GM19043 (cell line): ENCODE measurements around the gene GJB3.
"Not testable (repeated sequence)": the region's sequence is repeated elsewhere in the genome, so short reads cannot be mapped to it uniquely, and the experiment has no call there.

Source experiments
- ATAC-seq: cut with Tn5 transposase; IDR thresholded peaks from one replicate; pipeline ENCODE4 v1.9.1; 2021; ENCODE audit warnings: low read depth; ENCODE audit not compliant: unreplicated experiment

Gene GJB3

DNA sequence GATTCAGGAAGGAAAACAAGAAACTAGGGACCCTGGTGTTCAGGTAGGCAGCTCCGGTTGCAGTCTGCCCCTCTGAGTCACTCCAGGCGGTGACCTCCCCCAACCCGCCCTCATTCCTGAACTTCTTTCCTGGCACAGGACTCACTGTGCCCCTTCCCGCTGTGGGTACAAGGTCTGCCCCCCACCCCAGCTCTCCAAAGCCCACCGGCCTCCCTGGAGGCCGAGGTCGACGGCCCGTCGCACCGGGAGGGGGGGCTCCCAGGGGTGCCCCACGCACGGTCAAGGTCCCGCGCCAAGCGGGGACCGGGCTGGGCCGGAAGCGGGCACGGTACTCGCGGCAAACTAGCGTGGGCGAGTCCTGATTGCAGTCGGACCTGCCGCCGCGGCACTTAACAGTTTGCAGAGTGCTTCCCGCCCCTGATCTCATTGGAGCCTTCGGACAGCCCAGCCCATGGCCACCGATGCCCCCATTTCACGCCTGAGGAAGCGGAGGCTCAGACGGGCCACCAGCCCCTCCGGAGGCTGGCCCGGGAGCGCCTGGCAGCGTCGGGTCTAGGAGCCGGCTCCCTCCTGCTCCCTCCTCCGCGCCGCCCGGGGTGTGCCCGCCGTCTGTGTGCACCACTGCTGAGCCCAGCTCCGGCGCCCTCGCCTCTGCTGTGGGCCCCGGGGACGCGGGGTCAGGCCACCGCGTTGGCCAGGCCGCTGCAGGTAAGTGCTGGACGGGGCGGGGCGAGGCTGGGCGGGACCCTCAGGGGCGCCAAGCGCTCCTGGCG lies at the start of gene GJB3:
GJB3 (plus strand) TSS at position 144 of the 773 bp plus-strand sequence. CDS start 3,549 bp downstream, outside the sequence.
- ATAC-seq = no peak

- not testable (repeated sequence) for ATAC-seq
Measured at GRCh38 chr1:34732831-34733230, 48.2 kb upstream of the GJB3 start.

GRCh38 chr1:34736692-34737091 lies 44.3 kb upstream of the GJB3 start:
- no peak for ATAC-seq

DNA sequence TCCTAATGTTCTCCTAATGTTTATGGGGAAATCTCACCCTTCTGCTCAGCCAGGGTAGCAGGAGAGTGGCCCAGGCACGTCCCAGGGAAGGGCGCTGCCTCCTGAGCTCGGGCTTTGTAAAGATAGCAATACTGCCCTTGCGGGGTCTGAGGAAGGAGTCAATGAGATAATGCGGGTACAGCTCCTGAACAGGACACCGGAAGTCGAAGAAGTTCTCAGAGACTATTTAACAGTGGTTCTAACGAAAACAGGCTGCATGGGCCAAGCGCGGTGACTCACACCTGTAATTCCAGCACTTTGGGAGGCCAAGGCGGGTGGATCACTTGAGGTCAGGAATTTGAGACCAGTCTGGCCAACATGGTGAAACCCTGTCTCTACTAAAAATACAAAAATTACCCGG lies 43.8 kb upstream of the GJB3 start:
- not testable (repeated sequence) for ATAC-seq

GRCh38 chr1:34739613-34740012 lies 41.4 kb upstream of the GJB3 start:
- ATAC-seq = no peak

DNA sequence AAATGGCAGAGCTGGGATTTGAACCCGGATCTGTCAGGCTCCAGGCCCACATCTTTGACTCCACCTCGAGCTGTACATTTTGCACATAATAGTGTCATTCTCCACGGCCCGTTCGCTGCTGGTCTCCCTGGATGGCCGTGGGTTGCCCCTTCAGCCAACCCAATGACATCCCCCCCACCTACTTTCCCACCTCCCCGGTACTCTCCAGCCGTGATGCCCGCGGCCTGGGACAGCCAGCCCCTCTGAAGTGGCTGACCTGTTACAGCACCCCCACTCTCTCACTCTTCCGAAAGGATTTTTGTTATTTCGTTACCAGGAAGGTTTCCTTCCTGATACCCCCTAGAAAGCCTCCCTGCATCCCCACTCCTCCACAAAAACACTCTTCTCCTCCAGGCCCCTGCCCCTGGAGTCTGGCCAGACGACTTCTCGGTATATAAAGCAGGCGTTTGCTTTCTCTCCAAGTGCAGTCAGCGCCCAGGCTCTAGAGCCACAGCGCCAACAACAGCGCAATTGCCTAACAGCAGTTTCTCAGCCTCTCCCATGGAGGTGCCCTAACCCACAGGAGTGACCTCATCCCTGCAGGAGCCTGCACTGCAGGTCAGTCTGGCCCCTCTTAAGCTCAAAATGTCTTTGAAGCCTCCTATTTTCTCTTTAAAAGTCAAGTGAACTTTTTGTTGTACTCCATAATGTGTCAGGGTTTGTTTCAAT lies 40.7 kb upstream of the GJB3 start:
- no peak for ATAC-seq

GRCh38 chr1:34742667-34743270 lies 38.2 kb upstream of the GJB3 start:
- no peak for ATAC-seq

GRCh38 chr1:34743775-34744174 lies 37.2 kb upstream of the GJB3 start:
- ATAC-seq = no peak

- no peak for ATAC-seq
Measured at GRCh38 chr1:34744851-34745250, 36.2 kb upstream of the GJB3 start.

DNA sequence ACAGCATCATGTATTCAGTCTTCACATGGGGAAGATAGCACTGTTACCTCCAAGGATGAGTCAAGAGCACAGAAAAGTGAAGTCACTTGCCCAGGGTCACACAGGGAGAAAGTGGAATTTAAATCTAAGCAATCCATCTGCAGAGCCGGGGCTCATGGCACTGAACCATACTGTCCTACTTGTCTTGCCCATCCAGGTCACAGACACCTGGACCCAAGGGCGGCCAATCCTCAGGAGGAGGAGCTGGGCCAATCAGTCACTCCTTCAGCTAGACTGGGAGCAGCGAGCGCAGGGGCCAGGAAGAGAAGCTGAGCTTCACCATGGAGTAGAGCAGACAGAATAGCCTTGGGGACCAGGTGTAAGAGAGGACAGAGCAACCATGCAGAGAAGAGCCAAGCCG lies 35.3 kb upstream of the GJB3 start:
- no peak for ATAC-seq

DNA sequence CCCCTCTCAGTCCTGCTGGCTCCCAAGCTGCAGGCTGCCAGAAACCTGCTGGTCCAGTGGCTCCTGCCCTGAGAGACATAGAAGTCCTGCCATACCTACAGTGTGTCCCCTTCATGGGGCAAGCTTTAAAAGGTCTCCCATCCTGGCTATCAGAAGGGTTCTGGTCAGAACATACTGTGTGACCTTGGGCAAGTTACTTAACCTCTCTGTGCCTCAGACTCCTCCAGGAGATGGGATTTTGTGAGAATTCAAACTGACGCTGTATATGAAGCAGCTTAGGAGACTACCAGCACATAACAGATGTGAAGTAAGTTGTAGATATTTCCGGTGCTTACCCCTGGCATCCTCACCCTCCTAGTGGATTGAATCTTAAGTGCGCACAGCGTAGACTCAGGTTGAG lies 34.9 kb upstream of the GJB3 start:
- no peak for ATAC-seq

GRCh38 chr1:34746785-34747637 lies 34.0 kb upstream of the GJB3 start:
- ATAC-seq = no peak

DNA sequence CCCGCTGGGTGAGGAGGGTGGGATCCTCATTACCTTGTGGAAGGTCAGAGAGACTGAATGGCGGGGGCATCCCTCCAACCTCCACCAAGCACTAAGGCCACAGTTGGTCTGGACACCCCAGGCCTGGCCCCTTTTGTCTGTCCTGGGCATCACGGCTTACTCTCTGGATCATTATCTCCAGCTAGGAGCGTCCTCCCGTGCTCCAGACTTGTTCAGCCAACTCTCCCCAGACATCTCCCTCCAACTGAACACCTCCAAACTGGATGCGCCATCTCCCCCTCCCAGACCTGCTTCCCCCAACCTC lies 33.4 kb upstream of the GJB3 start:
- ATAC-seq = no peak

GRCh38 chr1:34749992-34750391 lies 31.0 kb upstream of the GJB3 start:
- ATAC-seq = no peak

- ATAC-seq = no peak
Measured at GRCh38 chr1:34750610-34751009, 30.4 kb upstream of the GJB3 start.

- ATAC-seq = no peak
Measured at GRCh38 chr1:34753163-34753562, 27.9 kb upstream of the GJB3 start.

DNA sequence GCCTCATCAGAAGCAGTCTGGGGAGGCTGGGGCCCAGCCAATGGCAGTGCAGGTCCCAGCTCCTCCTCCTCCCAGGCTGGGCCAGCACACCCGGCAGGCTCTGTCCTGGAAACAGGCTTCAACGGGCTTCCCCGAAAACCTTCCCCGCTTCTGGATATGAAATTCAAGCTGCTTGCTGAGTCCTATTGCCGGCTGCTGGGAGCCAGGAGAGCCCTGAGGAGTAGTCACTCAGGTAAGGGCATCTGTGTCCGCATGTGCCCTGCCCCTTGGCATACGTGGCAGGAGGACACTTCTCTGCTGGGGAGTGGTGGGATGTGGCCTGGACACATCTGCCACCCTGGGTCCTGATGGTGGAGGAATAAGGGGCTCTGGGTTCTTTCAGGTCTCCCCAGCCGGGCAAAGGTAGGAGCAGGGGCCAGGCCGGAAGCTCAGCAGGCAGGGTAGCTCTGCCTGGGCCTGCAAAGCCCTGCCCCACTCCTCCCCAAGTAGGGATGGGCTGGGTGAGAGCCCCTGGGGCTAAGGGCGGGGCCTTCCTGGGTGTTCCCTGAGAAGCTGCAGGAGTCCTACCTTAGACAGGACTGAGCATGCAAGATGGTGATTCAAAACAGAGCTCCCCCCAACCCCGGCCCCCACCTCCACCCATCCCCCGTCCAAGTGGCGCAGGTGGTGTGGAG lies 25.9 kb upstream of the GJB3 start, which contains the start of gene GJB5:
GJB5 (plus strand) TSS at position 84 of the 674 bp plus-strand sequence. CDS start 2,284 bp downstream, outside the sequence.
- no peak for ATAC-seq

DNA sequence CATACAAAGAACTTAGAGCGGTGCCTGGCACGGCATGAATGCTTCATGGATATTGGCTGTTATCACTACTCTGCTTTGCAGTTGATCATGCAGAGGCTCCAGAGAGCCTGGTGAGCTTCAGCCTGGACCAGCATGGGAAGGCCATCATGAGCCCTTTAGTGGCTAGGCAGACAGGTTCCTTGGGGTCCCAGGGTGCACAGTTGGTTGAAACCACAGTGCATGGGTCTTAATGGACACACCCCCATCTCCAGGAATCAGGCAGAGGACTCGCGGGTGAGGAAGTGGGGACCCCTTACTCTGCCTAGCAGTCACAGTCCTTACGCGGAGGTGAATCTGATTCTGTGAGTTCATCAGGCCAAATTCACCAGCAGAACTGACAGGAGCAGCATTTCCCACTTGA lies 25.1 kb upstream of the GJB3 start:
- no peak for ATAC-seq

DNA sequence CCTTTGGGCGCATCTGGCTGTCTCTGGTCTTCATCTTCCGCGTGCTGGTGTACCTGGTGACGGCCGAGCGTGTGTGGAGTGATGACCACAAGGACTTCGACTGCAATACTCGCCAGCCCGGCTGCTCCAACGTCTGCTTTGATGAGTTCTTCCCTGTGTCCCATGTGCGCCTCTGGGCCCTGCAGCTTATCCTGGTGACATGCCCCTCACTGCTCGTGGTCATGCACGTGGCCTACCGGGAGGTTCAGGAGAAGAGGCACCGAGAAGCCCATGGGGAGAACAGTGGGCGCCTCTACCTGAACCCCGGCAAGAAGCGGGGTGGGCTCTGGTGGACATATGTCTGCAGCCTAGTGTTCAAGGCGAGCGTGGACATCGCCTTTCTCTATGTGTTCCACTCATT lies 23.6 kb upstream of the GJB3 start:
- no peak for ATAC-seq

- ATAC-seq = no peak
Measured at GRCh38 chr1:34758751-34759150, 22.3 kb upstream of the GJB3 start.
